ENCODE data around the gene ARSG. TPM values are rescaled to one million over a fixed set of nuclear protein-coding genes. Genes with fewer than 3 reads are reported as not detected.

Gene ARSG
- total and polyA plus RNA-seq, 2 of the 8 experiments (the other 6 are each of a cell fraction or from before 2014, with no cell fraction given) = 3.3 to 4.0 TPM

GRCh38 chr17:68422821-68423220 lies 131.5 kb downstream of the ARSG start:
- Histone ChIP-seq H3K4ac (replicated peaks; ENCODE audit: insufficient read length, low read depth, low read length) (no peak overlapping the region), H3K4me2 (ENCODE audit: insufficient read depth in 1 of 2, low read depth in 2 of 2, low read length in 2 of 2) (no peak overlapping the region), H4K20me1 (replicated peaks in 1 of 2; ENCODE audit: control insufficient read depth in 1 of 2, insufficient read depth in 2 of 2, low read length in 2 of 2) (no peaks in the 10 kb centered on the region), H4K8ac (ENCODE audit: extremely low read depth, insufficient read depth, low read length) (no peak overlapping the region), H3K9me3 (ENCODE audit: insufficient read depth in 2 of 2, low read depth in 1 of 2, low read length in 1 of 2) (no peaks in the 10 kb centered on the region; a peak in 1 of 4 replicates), H3K23ac (ENCODE audit: insufficient read length) (no peak overlapping the region), H3K9ac (replicated peaks in 1 of 4; ENCODE audit: extremely low read depth in 1 of 4, low read depth in 3 of 4, low read length in 3 of 4) (no peak overlapping the region), H3K14ac (ENCODE audit: insufficient read length) (no peak overlapping the region), H2BK20ac (ENCODE audit: low read length) (no peak overlapping the region), H2AFZ (ENCODE audit: low read length) (no peak overlapping the region), H2BK12ac (ENCODE audit: low read depth, low read length) (no peak overlapping the region), H2AK5ac (ENCODE audit: low read depth, low read length) (no peak overlapping the region), H3K4me1 (replicated peaks in 1 of 4; ENCODE audit: control insufficient read depth in 3 of 4, insufficient read depth in 4 of 4, low read length in 3 of 4) (peaks cover 0 to 6% (median 3%) of the 10 kb centered on the region in 4 experiments; a peak in 5 of 7 replicates), H2BK15ac (ENCODE audit: low read length) (no peak overlapping the region), H4K91ac (replicated peaks; ENCODE audit: insufficient read length, low read length) (no peak overlapping the region), H2BK5ac (ENCODE audit: low read depth, low read length) (no peak overlapping the region), H3K23me2 (ENCODE audit: low read depth, low read length) (no peaks in the 10 kb centered on the region), H3K18ac (ENCODE audit: extremely low read depth, low read length) (no peak overlapping the region), H4K5ac (ENCODE audit: insufficient read length, low read depth, low read length) (no peak overlapping the region), H3K36me3 (ENCODE audit: control insufficient read depth in 2 of 4, insufficient read depth in 4 of 4, low read length in 3 of 4) (no peaks in the 10 kb centered on the region; a peak in 1 of 8 replicates), H2BK120ac (replicated peaks; ENCODE audit: low read depth, low read length) (no peak overlapping the region), H3K27me3 (replicated peaks in 1 of 4; ENCODE audit: control insufficient read depth in 3 of 4, extremely low read depth in 1 of 4, insufficient read depth in 3 of 4, low read length in 3 of 4) (no peaks in the 10 kb centered on the region), H3K79me1 (ENCODE audit: low read depth, low read length) (no peaks in the 10 kb centered on the region), H3K4me3 (ENCODE audit: extremely low read depth in 1 of 4, insufficient read depth in 2 of 4, low read depth in 3 of 4, low read length in 4 of 4) (no peak overlapping the region), H3K79me2 (ENCODE audit: control insufficient read depth in 1 of 2, insufficient read depth in 2 of 2, low read length in 2 of 2) (no peaks in the 10 kb centered on the region), H3K56ac (replicated peaks; ENCODE audit: insufficient read length, low read depth, low read length) (no peak overlapping the region), H3K27ac (ENCODE audit: low read depth, low read length) (no peak overlapping the region)
- CTCF ChIA-PET (ENCODE audit: partially characterized antibody) = interaction anchor here (0.5 to 2.8 kb wide), 8 partner anchors 9 to 222 kb away, joined by 3 to 12 read pairs (median 3); no protein-coding TSS in a partner anchor
- no peak for FAIRE-seq
- POLR2A ChIA-PET (ENCODE audit: partially characterized antibody) = no interaction called here
- WGBS, 2 experiments (ENCODE audit: extremely low coverage in 1 of 2, insufficient coverage in 1 of 2, insufficient read length in 1 of 2, insufficient replicate concordance in 2 of 2, low coverage in 1 of 2, low lambda C conversion rate in 2 of 2, missing lambda C conversion rate in 1 of 2) = 91% methylated on average over 8 of the region's 8 CpGs; no CpG with 5 or more reads in 1 of the 2 experiments
- no peak for DNase-seq (ENCODE audit: low read depth in 1 of 2, low spot score in 2 of 2)
- no peak for TF ChIP-seq BACH1 (IDR thresholded peaks at IDR 0.05; ENCODE audit: low read length)
- TF ChIP-seq NRF1 (IDR thresholded peaks at IDR 0.05; ENCODE audit: low read depth, low read length) = no peak
- no peak for TF ChIP-seq ASH2L (IDR thresholded peaks at IDR 0.05; ENCODE audit: low read length)
- TF ChIP-seq MAX (IDR thresholded peaks at IDR 0.05) = no peak
- TF ChIP-seq EGR1 (IDR thresholded peaks at IDR 0.05; ENCODE audit: borderline replicate concordance, low read depth, low read length) = no peak
- no peak for TF ChIP-seq EZH2 (IDR thresholded peaks at IDR 0.05; ENCODE audit: low read depth, low read length, severe bottlenecking)
- TF ChIP-seq RAD21 (IDR thresholded peaks at IDR 0.05 in 1 of 2, conservative IDR thresholded peaks at IDR 0.05 in 1 of 2; ENCODE audit: low read depth in 2 of 2, low read length in 2 of 2) = no peak
- TF ChIP-seq E2F6 (IDR thresholded peaks at IDR 0.05) = no peak
- TF ChIP-seq USF2 (IDR thresholded peaks at IDR 0.05; ENCODE audit: low read length) = no peak
- TF ChIP-seq ATF3 (IDR thresholded peaks at IDR 0.05; ENCODE audit: insufficient read depth, low read depth, low read length) = no peak

All from H1 (cell line).